H1 (cell line): ENCODE results near the gene RBM20. TPM values are rescaled to one million over a fixed set of nuclear protein-coding genes. Genes with fewer than 3 reads are reported as not detected.

Source experiments
- CTCF ChIA-PET: fragments of 300-600 bp; sonication (Branson Sonifier 250); formaldehyde crosslinking; loops from one replicate; lab custom pipeline; 2021; ENCODE audit not compliant: partially characterized antibody; lab: Charles Lee
- POLR2A ChIA-PET: fragments of 300-600 bp; sonication (Branson Sonifier 250); formaldehyde crosslinking; loops from one replicate; lab custom pipeline; 2021; ENCODE audit warnings: inconsistent platforms; ENCODE audit not compliant: partially characterized antibody; lab: Charles Lee
- DNase-seq, 2 experiments: peaks; one replicate each; pipeline versions ENCODE4 v3.0.0 to v3.0.0-alpha.2; 2010 to 2022; ENCODE audit warnings: low spot score in 2 of 2, low read depth in 1 of 2, mixed read lengths in 1 of 2
- FAIRE-seq: peaks from 2 replicates; lab custom pipeline; 2011; peaks lifted over from hg19 to GRCh38; lab: Jason Lieb, UNC
- H2AFZ ChIP-seq: 2 replicates; pipeline ENCODE4 v1.8.1; 2012; ENCODE audit warnings: low read length, inconsistent platforms
- H2AK5ac ChIP-seq: 2 replicates; pipeline ENCODE4 v1.6.1; 2013; ENCODE audit warnings: low read depth, low read length
- H2BK120ac ChIP-seq: replicated peaks from 2 replicates; pipeline ENCODE3; 2013; ENCODE audit warnings: low read depth, low read length, inconsistent platforms
- H2BK12ac ChIP-seq: 2 replicates; pipeline ENCODE4 v1.6.1; 2013; ENCODE audit warnings: low read depth, low read length
- H2BK15ac ChIP-seq: 2 replicates; pipeline ENCODE4 v1.6.1; 2013; ENCODE audit warnings: low read length
- H2BK20ac ChIP-seq: 2 replicates; pipeline ENCODE4 v1.6.1; 2013; ENCODE audit warnings: low read length
- H2BK5ac ChIP-seq: 2 replicates; pipeline ENCODE4 v1.6.1; 2013; ENCODE audit warnings: low read depth, low read length
- H3K14ac ChIP-seq: 2 replicates; pipeline ENCODE4 v1.6.1; 2013; ENCODE audit warnings: inconsistent platforms; ENCODE audit not compliant: insufficient read length
- H3K18ac ChIP-seq: 2 replicates; pipeline ENCODE4 v1.6.1; 2013; ENCODE audit warnings: low read length; ENCODE audit errors: extremely low read depth
- H3K23ac ChIP-seq: 2 replicates; pipeline ENCODE4 v1.6.1; 2013; ENCODE audit warnings: inconsistent platforms; ENCODE audit not compliant: insufficient read length
- H3K23me2 ChIP-seq: 2 replicates; pipeline ENCODE4 v1.6.1; 2013; ENCODE audit warnings: low read depth, low read length
- H3K27ac ChIP-seq: 2 replicates; pipeline ENCODE4 v1.6.1; 2011; ENCODE audit warnings: low read depth, low read length, inconsistent platforms
- H3K27me3 ChIP-seq, 4 experiments: replicated peaks in 1 of 4; 1 replicate in 1 of 4; 2 replicates in 3 of 4; pipeline versions ENCODE4 v1.6.1 to v1.8.1; 2011 to 2013; ENCODE audit warnings: low read length in 3 of 4, mild to moderate bottlenecking in 3 of 4, inconsistent platforms in 2 of 4, mixed read lengths in 2 of 4, moderate library complexity in 1 of 4; ENCODE audit not compliant: control insufficient read depth in 3 of 4, insufficient read depth in 3 of 4; ENCODE audit errors: extremely low read depth in 1 of 4
- H3K36me3 ChIP-seq, 4 experiments: 2 replicates each; pipeline versions ENCODE4 v1.6.1 to v1.8.1; 2011 to 2013; ENCODE audit warnings: mild to moderate bottlenecking in 4 of 4, low read length in 3 of 4, moderate library complexity in 2 of 4, control low read depth in 1 of 4, inconsistent platforms in 1 of 4; ENCODE audit not compliant: insufficient read depth in 4 of 4, control insufficient read depth in 2 of 4
- H3K4ac ChIP-seq: replicated peaks from 2 replicates; pipeline ENCODE3; 2013; ENCODE audit warnings: low read length, low read depth, mixed read lengths, inconsistent platforms; ENCODE audit not compliant: insufficient read length
- H3K4me1 ChIP-seq, 4 experiments: replicated peaks in 1 of 4; 1 replicate in 1 of 4; 2 replicates in 3 of 4; pipeline versions ENCODE4 v1.6.1 to v1.8.1; 2011 to 2013; ENCODE audit warnings: low read length in 3 of 4, inconsistent platforms in 2 of 4, mixed read lengths in 1 of 4; ENCODE audit not compliant: insufficient read depth in 4 of 4, control insufficient read depth in 3 of 4
- H3K4me2 ChIP-seq, 2 experiments: 2 replicates each; pipeline versions ENCODE4 v1.6.1 to v1.8.1; 2011 to 2013; ENCODE audit warnings: low read depth in 2 of 2, low read length in 2 of 2, control low read depth in 1 of 2, inconsistent platforms in 1 of 2, mild to moderate bottlenecking in 1 of 2; ENCODE audit not compliant: insufficient read depth in 1 of 2
- H3K4me3 ChIP-seq, 4 experiments: fragments of 200-600, 300-600 bp in 1 of 4; sonication (generic), shearing (Covaris generic), sonication (Bioruptor Twin) in 1 of 4; 2 replicates each; pipeline versions ENCODE4 v1.5.1 to v1.8.1; 2011 to 2016; ENCODE audit warnings: low read length in 4 of 4, low read depth in 3 of 4, control low read depth in 2 of 4, inconsistent platforms in 2 of 4, mild to moderate bottlenecking in 2 of 4, mixed read lengths in 1 of 4, moderate library complexity in 1 of 4; ENCODE audit not compliant: insufficient read depth in 2 of 4; ENCODE audit errors: extremely low read depth in 1 of 4
- H3K56ac ChIP-seq: replicated peaks from 2 replicates; pipeline ENCODE3; 2013; ENCODE audit warnings: low read depth, mild to moderate bottlenecking, mixed read lengths, low read length, inconsistent platforms; ENCODE audit not compliant: insufficient read length
- H3K79me1 ChIP-seq: 2 replicates; pipeline ENCODE4 v1.6.1; 2013; ENCODE audit warnings: low read depth, low read length, control low read depth
- H3K79me2 ChIP-seq, 2 experiments: 2 replicates each; pipeline versions ENCODE4 v1.6.1 to v1.8.1; 2012 to 2013; ENCODE audit warnings: low read length in 2 of 2, mild to moderate bottlenecking in 2 of 2, inconsistent platforms in 1 of 2; ENCODE audit not compliant: insufficient read depth in 2 of 2, control insufficient read depth in 1 of 2
- H3K9ac ChIP-seq, 4 experiments: replicated peaks in 1 of 4; 1 replicate in 1 of 4; 2 replicates in 3 of 4; pipeline versions ENCODE4 v1.6.1 to v1.8.1; 2011 to 2013; ENCODE audit warnings: low read depth in 3 of 4, low read length in 3 of 4, control low read depth in 2 of 4, mild to moderate bottlenecking in 2 of 4, moderate library complexity in 2 of 4, inconsistent platforms in 1 of 4; ENCODE audit errors: extremely low read depth in 1 of 4
- H3K9me3 ChIP-seq, 2 experiments: 2 replicates each; pipeline versions ENCODE4 v1.6.1 to v1.8.1; 2012 to 2013; ENCODE audit warnings: mild to moderate bottlenecking in 2 of 2, moderate library complexity in 2 of 2, control low read depth in 1 of 2, inconsistent platforms in 1 of 2, low read depth in 1 of 2, low read length in 1 of 2, mixed read lengths in 1 of 2; ENCODE audit not compliant: insufficient read depth in 2 of 2
- H4K20me1 ChIP-seq, 2 experiments: replicated peaks in 1 of 2; 2 replicates each; pipeline versions ENCODE3 to v1.8.1; 2011 to 2013; ENCODE audit warnings: inconsistent platforms in 2 of 2, low read length in 2 of 2, mild to moderate bottlenecking in 1 of 2; ENCODE audit not compliant: insufficient read depth in 2 of 2, control insufficient read depth in 1 of 2
- H4K5ac ChIP-seq: 2 replicates; pipeline ENCODE4 v1.6.1; 2013; ENCODE audit warnings: low read length, low read depth, mixed read lengths, inconsistent platforms; ENCODE audit not compliant: insufficient read length
- H4K8ac ChIP-seq: 2 replicates; pipeline ENCODE4 v1.8.0; 2013; ENCODE audit warnings: mild to moderate bottlenecking, moderate library complexity, low read length, inconsistent platforms; ENCODE audit not compliant: insufficient read depth; ENCODE audit errors: extremely low read depth
- H4K91ac ChIP-seq: replicated peaks from 2 replicates; pipeline ENCODE3; 2013; ENCODE audit warnings: low read length, mixed read lengths, inconsistent platforms; ENCODE audit not compliant: insufficient read length
- ASH2L ChIP-seq: fragments of 200-600, 300-600 bp; sonication (generic); IDR thresholded peaks from one replicate; pipeline ENCODE4 v1.7.1; 2017; ENCODE audit warnings: low read length
- BACH1 ChIP-seq: IDR thresholded peaks from 2 replicates; pipeline ENCODE4 v1.6.1; 2012; ENCODE audit warnings: low read length, improper control_type of control experiment
- CTBP2 ChIP-seq: IDR thresholded peaks from 2 replicates; pipeline ENCODE4 v1.7.0; 2011; ENCODE audit warnings: borderline replicate concordance, mild to moderate bottlenecking, moderate library complexity, mixed read lengths, low read length; ENCODE audit not compliant: insufficient read depth, insufficient read length
- GABPA ChIP-seq: IDR thresholded peaks from 2 replicates; pipeline ENCODE4 v1.6.1; 2011; ENCODE audit warnings: mild to moderate bottlenecking, low read length, moderate library complexity, borderline replicate concordance; ENCODE audit not compliant: insufficient read depth
- PHF8 ChIP-seq: fragments of 200-600 bp; sonication (generic); conservative IDR thresholded peaks from 2 replicates; pipeline ENCODE4 v1.7.1; 2012; ENCODE audit warnings: low read depth, mild to moderate bottlenecking, inconsistent platforms, low read length, moderate library complexity
- POLR2A ChIP-seq, 2 experiments: IDR thresholded peaks; 1 replicate in 1 of 2; 2 replicates in 1 of 2; pipeline ENCODE4 v1.6.1; 2011; ENCODE audit warnings: low read depth in 2 of 2, low read length in 2 of 2, mild to moderate bottlenecking in 2 of 2; ENCODE audit errors: control extremely low read depth in 1 of 2
- SIX5 ChIP-seq: IDR thresholded peaks from 2 replicates; pipeline ENCODE4 v1.6.1; 2011; ENCODE audit warnings: mild to moderate bottlenecking, low read depth, low read length
- WGBS, 2 experiments: shearing (Covaris generic) in 1 of 2; methylation state at CpG; one replicate each; pipeline versions ENCODE4 v1.1.6 to v1.1.7; 2013 to 2015; ENCODE audit warnings: low lambda C conversion rate in 2 of 2, mixed read lengths in 2 of 2, inconsistent platforms in 1 of 2, low coverage in 1 of 2, missing lambda C conversion rate in 1 of 2; ENCODE audit not compliant: insufficient replicate concordance in 2 of 2, insufficient coverage in 1 of 2, insufficient read length in 1 of 2; ENCODE audit errors: extremely low coverage in 1 of 2, missing lambda C conversion rate in 1 of 2; 5-methylcytosine and 5-hydroxymethylcytosine counted together
- polyA plus RNA-seq, 7 experiments: library from polyadenylated mRNA; depleted of rRNA in 3 of 7; stranded (reverse) in 5 of 7; unstranded in 2 of 7; fragments of >200 nt in 5 of 7; fragments of 200-250 nt in 2 of 7; gene quantifications; 1 replicate in 5 of 7; 2 replicates in 1 of 7; 4 replicates in 1 of 7; pipeline versions ENCODE4 v1.2.1 to v1.2.3, GENCODE V29; 2011 to 2013; ENCODE audit warnings: missing spikeins in 2 of 7, mixed read lengths in 2 of 7
- total RNA-seq: library from RNA; stranded (reverse); fragmentation: NEBNext Ultra II Directional; extraction: Animal tissue kit (Norgen Biotek cat#: 25700); gene quantifications from 2 replicates; pipeline ENCODE4 v1.2.1, GENCODE V29; 2021
- TF ChIP-seq, protein P1 (sequence below): IDR thresholded peaks from 2 replicates; pipeline ENCODE4 v1.6.1; 2012; ENCODE audit warnings: low read length, inconsistent platforms

The RBM20 gene
- total and polyA plus RNA-seq, 2 of the 8 experiments (the other 6 are each of a cell fraction or from before 2014, with no cell fraction given): 0.05 to 0.63 TPM

DNA sequence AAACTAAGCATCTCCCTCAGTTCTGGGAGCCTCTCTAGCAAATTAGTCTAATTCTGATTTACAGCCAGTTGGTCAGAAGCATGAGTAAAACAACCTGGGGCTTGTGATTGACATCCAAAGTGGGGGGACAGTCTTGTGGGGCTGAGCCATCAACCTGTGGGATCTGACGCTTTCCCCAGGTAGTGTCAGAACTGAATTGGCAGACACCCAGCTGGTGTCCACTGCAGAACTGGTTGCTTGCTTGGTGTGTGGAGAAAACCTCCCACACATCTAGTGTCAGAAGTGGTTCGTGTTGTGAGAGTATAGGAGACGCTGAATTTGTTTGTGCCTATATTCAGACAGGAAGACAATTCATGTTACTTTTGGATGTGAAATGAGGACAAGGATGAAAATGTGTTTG, 135.4 kb downstream of the RBM20 start:
- Histone ChIP-seq H3K14ac (no peak overlapping the region), H3K79me2 (no peaks in the 10 kb centered on the region), H2BK12ac (no peak overlapping the region), H3K36me3 (no peaks in the 10 kb centered on the region), H2AK5ac (no peak overlapping the region), H2BK120ac (no peak overlapping the region), H2BK15ac (no peak overlapping the region), H3K4ac (no peak overlapping the region), H3K27me3 (no peaks in the 10 kb centered on the region), H2AFZ (no peak overlapping the region), H3K9me3 (no peaks in the 10 kb centered on the region), H2BK5ac (no peak overlapping the region), H3K9ac (no peak overlapping the region), H3K4me1 (no peaks in the 10 kb centered on the region), H3K4me2 (no peak overlapping the region), H3K56ac (no peak overlapping the region), H4K8ac (no peak overlapping the region), H3K23ac (no peak overlapping the region), H3K79me1 (no peaks in the 10 kb centered on the region), H3K4me3 (no peak overlapping the region), H4K20me1 (no peaks in the 10 kb centered on the region), H3K27ac (no peak overlapping the region), H4K91ac (no peak overlapping the region), H3K18ac (no peak overlapping the region), H4K5ac (no peak overlapping the region), H3K23me2 (no peaks in the 10 kb centered on the region), H2BK20ac (no peak overlapping the region)
- POLR2A ChIA-PET: no interaction called here
- no peak for FAIRE-seq
- TF ChIP-seq SIX5 (no peak), BACH1 (no peak), ASH2L (no peak), PHF8 (no peak), POLR2A (IDR thresholded peaks at IDR 0.05; ENCODE audit: control extremely low read depth in 1 of 2, low read depth in 2 of 2, low read length in 2 of 2) (no peak), CTBP2 (no peak), GABPA (no peak)
- TF ChIP-seq, protein P1, sequence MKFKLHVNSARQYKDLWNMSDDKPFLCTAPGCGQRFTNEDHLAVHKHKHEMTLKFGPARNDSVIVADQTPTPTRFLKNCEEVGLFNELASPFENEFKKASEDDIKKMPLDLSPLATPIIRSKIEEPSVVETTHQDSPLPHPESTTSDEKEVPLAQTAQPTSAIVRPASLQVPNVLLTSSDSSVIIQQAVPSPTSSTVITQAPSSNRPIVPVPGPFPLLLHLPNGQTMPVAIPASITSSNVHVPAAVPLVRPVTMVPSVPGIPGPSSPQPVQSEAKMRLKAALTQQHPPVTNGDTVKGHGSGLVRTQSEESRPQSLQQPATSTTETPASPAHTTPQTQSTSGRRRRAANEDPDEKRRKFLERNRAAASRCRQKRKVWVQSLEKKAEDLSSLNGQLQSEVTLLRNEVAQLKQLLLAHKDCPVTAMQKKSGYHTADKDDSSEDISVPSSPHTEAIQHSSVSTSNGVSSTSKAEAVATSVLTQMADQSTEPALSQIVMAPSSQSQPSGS: no peak
- CTCF ChIA-PET: no interaction called here
- WGBS, 2 experiments: 81% methylated on average over 3 of the region's 3 CpGs; no CpG with 5 or more reads in 1 of the 2 experiments
- DNase-seq: no peak
